WTC11 (cell line): ENCODE results near the gene ERF.

Experiments used
- ATF3 ChIP-seq: sonication (generic); formaldehyde crosslinking; conservative IDR thresholded peaks from 2 replicates; pipeline ENCODE4 v1.8.1; 2022; ENCODE audit warnings: mild to moderate bottlenecking, missing genetic modification reagents
- IRF1 ChIP-seq: sonication (generic); formaldehyde crosslinking; IDR thresholded peaks from 2 replicates; pipeline ENCODE4 v1.8.0; 2023; ENCODE audit warnings: missing genetic modification reagents

- TF ChIP-seq IRF1 (CRISPR knock-in tag) (no peak), ATF3 (no peak)
Measured at GRCh38 chr19:42250666-42251531, 4.0 kb downstream of the ERF start.
